Measurements from ENCODE around the gene PBX2.
A peak's percentile ranks its signal among the peaks of the same experiment; 100 is the strongest.
"Not testable (repeated sequence)": the region's sequence is repeated elsewhere in the genome, so short reads cannot be mapped to it uniquely, and the experiment has no call there.

PBX2 gene

DNA sequence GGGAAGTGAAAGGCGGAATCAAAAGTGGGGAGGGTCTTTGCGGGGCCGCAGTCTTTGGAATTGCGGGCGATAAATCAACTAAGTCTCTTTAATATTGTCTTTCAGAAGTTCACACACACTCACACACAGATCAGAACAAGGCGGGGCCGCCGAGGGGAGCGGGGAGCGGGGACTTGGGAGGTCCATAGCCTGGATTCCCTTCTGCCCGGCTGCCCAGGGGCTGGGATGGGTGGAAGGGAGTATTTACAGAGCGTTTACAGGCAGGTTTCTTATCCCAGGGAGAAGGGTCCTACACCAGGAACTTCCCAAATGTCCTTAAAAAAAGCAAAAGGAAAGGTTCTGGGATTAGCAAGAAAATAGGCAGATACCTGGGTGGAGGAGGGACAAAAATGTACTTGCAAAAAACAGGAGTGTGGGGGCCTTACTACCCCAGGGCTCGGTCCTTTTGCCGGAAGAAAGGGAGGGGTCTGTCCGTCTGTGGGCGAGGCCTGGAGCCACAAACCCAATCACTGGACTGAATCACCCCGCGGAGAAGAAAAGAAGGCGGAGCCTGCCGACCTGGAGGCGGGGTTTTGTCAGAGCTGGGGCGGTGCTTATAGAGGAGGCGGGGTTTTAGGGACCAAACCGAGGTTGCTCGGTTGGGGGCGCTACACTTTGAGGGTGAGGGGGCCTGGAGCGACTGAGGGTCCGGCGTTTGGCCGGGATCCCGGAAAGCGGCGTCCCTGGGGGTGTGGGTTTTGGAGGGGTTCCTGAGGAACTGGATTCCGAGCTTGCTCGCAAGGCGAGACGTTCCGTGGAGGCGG, 41.5 kb downstream of the PBX2 start:
- DNase-seq = peak; percentile 62

DNA sequence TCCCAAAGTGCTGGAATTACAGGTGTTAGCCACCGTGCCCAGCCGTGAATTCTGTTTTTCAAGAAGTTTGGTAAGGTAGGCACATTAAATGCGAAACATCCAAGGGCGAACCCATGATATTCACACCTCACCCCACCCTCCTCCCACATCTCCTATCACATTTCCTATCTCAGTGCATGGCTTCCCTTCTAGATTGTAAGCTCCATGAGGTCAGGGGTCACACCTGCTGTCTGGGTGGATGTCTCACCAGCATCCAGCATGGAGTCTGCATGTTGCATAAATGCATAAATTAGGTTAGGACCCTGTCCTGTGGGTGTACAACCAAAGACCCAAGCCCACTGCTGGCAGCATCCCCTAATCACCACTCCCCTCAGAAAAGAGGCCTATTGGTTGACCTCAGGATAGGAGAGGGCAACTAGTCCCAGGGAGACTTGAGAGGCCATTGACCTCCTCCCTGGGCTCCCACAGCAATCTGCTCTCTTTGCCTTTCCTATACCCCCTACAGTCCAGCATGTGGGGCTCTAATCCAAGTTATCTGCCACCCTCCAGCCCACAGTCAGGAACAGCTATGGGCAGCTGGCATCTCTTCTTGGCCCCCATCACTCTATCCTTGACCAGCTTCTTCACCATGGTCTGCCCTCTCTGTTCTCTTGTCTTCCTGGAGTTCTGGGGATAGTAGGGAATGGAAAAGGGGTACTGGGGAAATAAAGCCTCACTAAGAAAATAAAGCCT, 42.4 kb downstream of the PBX2 start:
- DNase-seq = no peak

DNA sequence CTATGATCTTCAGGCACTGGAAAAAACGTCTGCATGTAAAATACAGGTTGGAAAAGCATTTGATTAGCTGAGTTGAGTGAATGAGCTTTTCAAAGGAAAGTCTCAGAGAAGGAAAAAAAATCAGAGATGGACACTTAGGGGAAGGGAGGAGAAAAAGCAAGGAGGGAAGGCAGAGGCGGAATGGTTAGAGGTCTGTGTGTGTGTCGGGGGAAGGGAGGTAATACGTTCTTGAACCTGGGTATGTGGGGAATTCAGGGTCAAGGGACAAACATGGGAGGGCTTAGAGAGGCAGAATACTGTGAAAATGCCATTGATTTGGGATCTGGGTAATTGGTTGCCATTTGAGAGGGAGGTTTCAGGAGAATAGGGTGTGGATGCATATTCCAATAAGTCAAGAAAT, 43.3 kb downstream of the PBX2 start:
- DNase-seq = no peak

DNA sequence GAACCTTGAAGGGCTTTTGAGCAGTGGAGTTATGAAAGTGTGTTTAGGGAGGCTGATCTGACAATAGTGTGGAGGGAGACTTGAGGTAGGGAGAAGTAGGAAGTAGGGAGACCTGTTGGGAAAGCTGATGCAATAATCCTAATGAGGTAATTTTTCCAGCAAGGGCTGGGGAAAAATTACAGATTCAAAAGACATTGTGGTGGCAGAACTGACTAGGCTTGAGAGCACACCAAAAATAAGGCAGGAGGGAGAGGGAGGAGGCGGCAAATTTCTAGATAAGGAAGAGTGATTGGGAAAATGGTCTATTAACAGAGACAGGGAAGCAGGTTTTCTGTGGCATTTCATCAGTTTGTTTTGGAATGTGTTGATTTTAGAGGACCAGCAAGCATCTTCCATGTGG, 43.7 kb downstream of the PBX2 start:
- DNase-seq = no peak

DNA sequence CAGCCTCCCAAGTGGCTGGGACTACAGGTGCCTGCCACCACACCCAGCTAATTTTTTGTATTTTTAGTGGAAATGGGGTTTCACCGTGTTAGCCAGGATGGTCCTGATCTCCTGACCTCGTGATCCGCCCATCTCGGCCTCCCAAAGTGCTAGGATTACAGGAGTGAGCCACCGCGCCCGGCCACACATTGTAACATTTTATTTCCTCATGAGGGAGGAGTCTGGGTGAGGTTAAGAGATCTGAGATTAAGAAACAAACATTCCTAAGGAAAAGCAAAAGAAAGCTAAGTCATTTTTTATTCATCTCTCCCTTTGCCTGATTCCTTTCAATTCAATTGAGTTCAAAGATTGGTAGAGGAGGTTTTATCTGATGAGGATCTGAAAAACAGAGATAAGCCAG, 45.8 kb downstream of the PBX2 start:
- not testable (repeated sequence) for DNase-seq

DNA sequence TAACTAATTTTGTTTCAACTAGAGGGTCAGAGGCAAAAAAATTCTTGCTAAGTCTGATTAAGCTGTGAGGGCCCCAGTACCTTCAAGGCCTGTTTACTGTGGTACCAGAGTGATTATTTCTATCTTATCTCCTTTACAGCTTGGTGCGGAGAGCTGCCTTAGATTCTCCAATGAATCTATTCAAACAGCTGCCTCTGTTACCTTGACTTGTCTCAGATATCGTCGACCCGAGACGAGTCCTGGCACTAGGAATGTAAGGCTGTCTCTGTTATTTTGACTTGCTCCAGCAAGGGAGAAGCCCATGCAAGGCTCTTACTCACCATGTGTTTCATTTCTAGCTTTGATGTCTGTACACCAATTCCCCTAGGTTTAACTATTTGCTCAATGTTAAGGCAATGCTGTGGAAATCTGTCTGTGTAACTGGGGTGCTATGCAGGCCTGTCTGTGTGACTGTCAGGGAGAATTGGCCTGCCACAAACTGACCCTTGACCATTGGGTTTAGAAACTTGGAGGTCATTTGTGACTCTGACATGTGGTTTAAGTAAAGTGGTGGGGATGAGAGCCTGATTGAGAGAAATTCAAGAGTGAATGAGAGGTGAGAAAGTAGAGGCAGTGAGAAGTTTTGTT, 49.5 kb downstream of the PBX2 start:
- no peak for DNase-seq

DNA sequence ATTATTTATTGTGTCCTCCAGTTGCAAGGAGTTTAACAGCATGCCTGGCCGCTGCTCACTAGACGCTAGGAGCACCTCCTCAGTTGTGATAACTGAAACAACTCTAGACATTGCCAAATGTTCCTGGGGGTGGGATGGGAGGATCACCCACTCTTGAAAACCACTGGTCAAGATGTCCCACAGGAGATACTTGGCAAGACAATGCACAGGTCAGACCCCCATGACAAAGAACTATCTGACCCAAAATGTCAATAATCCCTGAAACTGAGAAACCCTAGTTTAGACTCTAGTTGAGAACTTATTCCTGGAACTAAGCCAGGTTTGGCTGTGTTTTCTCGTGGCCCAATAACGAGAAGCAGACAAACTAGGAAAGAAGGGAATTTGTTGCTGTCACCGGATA, 50.4 kb downstream of the PBX2 start:
- DNase-seq = no peak

DNA sequence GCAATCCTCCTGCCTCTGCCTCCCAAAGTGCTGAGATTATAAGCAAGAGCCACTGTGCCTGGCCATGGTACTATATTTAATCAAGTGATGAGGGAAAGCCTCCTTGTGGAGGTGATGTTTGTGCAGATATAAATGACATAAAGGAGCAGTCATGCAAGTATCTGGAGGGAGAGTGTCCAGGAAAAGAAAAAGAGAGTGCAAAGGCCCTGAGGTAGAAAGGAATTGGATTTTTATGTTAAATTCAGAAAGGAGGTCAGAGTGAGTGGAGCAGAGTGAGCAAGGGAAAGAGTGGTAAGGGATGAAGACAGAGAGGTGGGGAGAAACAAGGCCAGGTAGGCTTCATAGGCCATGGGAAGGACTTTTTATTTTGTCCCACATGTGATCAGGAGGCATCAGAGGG, 52.5 kb downstream of the PBX2 start:
- DNase-seq = no peak
